Suppressor macrophage (primary cell): ENCODE measurements around the gene PDE6A.

Experiments used
- DNase-seq, 4 experiments: peaks; one replicate each; pipeline ENCODE4 v3.0.0-alpha.2; 2020 to 2022
- total RNA-seq, 17 experiments: gene quantifications; one replicate each; lab custom pipeline; 2026; ENCODE audit warnings: mixed read lengths in 6 of 17, inconsistent platforms in 3 of 17; lab: John Stamatoyannopoulos, UW

PDE6A gene
- total RNA-seq = 0 to 3.5 (median 0) reads per million in 17 experiments

DNA sequence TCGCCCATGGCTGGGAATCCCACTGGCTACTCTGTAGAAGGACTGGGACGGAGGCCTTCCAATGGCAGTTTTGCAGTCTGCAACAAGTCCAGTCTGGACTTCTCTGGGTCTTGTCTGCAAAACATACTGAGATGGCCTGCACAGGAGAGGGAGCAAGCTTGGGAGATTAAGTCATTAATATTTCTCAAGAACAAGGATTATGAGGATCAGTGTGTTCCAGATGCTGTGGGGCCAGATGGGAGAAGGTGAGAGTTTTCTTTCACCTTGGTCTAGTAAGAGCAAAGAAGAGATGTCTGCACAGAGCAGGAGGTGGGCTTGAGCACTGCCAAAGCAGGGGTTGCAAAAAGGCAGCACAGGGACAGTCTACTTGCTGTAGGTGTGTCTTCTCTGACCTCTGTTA lies at the start of gene PDE6A:
Gene PDE6A, minus strand, starts transcription at position 128 of the 400 bp plus-strand sequence. Its CDS starts 120 bp downstream, at position 8.
- DNase-seq = no peak

DNA sequence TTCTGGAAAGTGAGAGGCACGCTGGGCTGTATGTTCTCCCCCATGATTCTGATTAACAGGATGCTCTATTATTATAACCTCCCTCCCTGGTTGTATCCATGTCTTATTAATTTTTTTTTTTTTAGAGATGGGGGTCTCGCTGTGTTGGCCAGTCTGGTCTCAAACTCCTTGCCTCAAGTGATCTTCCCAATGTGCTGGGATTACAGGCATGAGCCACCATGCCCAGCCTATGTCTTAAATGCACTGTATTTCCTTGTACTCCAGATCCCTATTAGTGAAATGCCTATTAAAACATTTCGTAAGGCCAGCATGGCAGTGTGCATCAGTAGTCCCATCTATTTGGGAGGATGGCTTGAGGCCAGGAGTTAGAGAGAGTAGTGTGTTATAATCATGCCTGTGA lies 48.9 kb upstream of the PDE6A start:
- DNase-seq = no peak

DNA sequence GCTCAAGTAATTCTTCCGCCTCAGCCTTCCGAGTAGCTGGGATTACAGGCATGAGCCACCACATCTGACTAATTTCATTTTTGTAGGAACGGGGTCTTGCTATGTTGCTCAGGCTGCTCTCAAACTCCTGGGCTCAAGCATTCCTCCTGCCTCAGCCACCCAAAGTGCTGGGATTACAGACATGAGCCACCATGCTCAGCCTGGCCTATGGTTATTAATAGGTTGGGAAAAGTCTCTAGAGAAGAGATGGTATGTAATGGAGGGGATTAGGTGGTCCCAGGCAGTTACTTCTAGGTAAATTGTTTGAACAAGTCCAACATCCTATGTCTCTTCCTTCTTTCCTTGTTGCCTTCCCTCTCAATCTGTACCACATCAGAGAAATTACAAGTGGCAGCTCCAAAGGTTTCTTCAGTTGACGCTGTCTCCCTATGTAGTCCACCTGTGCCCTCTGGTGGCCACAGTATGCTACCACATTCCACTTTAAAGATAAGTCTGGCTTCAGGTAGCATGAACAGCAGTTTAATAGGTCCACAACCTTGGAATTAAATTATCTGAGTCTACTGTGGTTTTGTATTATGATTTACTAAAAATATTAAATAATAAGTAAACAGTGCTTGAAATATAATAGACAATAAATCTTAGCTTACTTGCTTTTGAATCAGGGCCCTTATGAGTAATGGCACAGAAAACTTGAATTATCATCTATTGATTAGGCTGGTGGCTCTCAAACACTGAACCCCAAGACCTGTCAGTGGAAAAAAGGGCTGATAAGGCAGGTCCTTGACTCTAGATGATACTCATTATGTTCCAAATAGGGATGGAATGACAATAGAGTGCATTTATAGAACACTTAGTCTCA lies 46.2 kb upstream of the PDE6A start:
- peak; percentile 77 to 83 (median 79) for DNase-seq

DNA sequence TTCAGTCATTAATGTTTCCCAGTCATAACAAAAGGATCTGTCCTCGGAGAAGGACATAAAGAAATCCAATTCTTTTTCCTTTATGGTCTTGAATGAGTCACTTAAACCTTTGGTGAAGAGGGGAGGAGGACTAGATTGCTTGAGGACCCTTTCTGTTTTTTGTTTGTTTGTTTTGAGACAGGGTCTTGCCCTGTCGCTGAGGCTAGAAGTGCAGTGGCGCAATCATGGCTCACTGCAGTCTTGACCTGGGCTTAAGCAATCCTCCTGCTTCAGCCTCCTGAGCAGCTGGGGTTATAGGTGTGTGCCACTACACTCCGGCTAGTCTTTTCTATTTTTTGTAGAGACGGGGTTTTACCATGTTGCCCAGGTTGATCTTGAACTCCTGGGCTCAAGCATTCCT lies 43.5 kb upstream of the PDE6A start:
- DNase-seq = no peak

DNA sequence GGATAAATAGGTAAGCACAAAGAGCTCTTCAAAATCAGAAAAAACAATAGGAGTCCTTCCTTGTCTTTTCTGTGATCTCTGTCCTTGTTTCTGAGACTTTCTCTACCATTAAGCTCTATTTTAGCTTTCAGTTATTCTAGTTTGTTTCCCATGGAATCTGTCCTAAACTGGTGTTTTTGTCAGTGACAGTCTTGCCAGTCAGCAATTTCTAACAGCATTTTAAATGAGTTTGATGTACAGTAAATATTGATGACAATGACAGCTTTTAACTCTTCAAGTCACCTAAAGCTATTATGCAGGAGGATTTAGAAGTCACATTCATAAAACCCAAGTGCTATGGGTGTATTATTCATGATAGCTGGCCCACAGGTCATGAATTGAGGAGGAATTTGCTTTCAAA lies 37.9 kb upstream of the PDE6A start:
- DNase-seq = no peak

DNA sequence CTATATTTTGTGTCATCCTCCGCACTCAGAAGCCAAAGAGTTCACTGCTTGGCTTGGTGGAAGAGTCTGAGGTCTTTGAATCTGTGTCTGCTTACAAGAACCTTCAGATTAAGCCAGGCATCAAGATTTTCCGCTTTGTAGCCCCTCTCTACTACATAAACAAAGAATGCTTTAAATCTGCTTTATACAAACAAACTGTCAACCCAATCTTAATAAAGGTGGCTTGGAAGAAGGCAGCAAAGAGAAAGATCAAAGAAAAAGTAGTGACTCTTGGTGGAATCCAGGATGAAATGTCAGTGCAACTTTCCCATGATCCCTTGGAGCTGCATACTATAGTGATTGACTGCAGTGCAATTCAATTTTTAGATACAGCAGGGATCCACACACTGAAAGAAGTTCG lies 36.6 kb upstream of the PDE6A start:
- no peak for DNase-seq

DNA sequence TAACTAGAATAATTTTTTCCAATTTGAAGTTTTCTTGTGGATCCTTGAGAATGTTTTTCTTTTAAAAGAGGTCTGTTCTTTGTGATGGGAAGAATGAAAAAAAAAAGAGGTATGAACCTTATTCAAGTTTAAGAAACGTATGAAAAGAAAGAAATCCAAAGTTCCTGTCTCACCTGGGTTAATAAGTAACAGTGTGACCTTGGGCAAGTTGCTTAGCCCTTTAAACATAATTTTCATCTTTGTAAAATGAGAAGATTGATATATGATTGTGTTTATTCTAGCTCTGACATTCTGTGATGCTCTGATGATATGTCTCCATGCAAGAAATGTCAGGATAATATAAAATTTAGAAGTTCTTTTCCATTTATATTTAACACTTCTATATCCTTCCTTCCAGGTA lies 35.3 kb upstream of the PDE6A start:
- no peak for DNase-seq

DNA sequence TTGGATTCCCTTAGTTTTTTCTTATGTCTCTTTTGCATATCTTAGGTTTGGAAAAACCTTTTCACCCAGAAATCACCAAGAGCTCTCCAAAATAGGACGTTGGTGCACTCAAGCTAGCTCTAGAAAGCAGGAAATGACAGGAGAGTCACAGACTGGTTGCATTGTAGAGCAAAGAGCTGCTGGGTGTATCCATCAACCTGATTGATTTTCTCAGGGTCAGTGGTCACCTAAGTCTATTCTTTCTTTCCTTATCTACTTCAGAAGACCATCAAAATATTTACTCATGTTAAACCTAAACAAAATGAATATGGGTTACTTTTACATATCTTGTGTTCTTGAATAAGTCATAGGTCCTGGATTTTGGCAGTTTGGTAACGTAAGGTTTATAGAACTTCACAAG lies 30.8 kb upstream of the PDE6A start:
- no peak for DNase-seq

DNA sequence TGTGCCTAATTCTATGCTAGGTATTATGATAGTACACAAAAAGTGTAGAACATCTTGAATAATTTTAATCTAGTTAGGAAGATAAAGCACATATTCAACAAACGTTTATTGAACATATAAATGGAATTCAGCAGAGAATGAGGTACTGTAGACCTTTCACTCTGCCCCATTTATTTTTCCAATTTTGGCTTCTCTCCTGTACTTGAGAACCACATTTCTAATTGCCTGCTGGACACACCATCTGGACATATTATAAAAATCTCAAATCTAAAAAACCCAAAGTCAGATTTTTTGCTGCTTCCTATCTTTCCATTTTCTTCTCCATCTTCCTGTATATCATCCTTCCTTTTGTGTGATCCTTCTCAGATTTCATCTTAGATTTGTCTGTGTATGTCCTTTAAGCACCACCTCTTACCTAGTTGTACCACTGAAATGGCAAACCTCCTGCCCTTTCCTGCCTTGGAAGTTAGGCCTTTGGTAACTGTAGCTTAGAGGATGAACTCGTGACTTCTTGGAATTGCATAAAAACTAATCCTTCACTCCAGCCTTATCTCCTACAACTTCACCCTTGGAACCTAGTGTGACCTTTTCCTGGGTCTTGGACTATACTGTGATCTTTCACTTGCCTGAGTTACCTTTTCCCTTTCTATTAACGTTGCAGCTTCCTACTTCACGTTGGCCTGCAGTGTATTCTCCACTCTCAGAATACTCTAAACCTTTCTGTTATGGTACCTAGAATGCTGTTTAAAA lies 24.8 kb upstream of the PDE6A start:
- DNase-seq = no peak

DNA sequence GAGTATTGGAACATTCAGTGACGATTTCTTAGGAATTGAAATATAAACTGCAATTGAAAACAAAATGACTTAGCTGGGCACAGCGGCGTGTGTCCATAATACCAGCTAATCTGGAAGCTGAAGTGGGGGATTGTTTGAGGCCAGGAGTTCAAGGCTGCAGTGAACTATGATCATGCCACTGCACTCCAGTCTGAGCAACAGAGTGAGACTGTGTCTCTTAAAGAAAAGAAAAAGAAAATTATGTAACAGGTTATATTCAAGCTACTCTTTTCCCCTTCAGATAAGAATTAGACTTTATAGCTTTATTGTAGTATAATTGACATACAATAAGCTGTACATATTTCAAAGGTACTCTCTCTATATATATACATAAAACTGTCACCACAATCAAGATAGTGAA lies 22.4 kb upstream of the PDE6A start:
- no peak for DNase-seq

DNA sequence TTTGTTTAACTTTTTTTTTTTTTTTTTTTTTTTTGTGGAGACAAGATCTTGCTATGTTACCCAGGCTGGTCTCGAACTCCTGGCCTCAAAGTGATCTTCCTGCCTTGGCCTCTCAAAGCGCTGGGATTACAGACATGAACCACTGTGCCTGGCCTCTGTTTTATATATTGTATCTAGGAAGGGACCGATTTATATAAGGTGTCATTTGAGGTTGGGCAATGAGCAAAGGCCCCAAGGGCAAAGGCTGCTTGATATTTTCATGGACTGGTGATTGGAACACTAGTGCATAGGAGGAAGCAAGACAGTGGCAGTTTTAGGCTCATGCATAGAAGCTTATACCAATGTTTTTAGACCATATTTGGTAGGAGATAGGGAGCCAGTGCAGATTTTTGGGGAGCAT lies 19.1 kb upstream of the PDE6A start:
- DNase-seq = no peak

DNA sequence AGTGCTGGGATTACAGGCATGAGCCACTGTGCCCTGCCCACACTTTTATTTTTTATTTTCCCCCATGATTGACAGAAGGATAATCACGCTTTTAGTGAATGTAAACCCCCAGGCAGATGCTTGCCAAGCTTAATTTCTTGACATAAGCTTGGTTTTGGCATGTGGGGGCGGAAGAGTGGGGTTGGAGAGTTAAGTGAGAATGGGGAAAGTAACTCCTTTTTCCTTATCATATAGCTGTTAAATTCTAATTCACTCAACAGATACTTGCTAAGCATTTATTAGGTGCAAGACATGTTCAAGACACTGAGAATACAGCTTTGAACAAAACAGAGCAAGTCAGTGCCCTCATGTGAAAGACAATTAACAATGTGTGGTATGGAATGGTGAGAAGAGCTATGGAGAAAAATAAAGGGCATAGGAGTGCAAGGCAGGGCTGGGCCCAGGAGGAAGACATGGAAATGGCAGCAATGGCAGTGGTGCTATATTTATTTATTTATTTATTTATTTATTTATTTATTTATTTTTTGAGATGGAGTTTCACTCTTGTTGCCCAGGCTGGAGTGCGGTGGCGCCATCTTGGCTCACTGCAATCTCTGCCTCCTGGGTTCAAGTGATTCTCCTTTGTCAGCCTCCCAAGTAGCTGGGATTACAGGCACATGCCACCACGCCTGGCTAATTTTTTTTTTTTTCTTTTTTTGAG lies 18.2 kb upstream of the PDE6A start:
- no peak for DNase-seq

DNA sequence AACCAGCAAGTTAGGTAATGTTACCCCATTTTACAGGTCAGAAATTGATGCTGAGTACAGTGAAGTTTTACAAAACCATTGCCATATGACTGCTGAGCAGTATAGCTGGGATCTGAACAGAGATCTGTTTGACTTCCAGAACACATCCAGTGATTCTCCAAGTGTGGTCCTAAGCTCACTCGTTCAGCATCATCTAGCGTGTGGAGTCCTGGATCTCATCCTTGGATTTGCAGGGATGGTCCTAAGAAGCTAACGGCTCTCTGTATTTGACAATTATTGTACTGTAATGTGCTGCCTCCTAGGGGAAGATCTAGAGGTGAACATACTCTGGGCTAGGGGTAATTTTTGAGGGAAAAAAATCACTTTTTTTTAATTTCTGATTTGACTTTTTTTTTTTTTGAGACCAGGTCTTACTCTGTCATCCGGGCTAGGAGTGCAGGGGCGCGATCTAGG lies 17.4 kb upstream of the PDE6A start:
- peak; percentile 11 to 41 (median 30) for DNase-seq

DNA sequence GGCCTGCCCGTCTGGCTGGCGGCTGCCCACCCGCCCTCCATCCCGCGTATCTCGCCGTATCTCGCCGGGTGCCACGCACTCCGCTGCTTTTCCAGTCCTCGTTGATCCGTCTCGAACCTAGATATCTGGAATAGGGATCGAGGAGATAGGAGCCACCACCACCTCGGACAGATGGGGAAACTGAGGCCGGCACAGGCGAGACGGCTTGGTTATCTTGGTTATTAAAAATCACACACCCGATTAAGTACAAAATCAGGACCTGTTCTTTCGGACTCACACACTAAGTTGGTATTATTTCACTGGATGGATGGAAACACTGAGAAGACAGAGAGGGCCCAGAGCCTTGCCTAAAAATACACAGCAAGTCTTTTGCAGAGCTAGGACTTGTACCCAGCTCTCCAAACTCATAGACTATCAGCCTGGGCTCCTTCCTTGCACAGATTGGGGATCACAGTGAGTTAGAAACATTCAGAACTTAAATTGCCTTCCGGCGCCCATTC lies 16.6 kb upstream of the PDE6A start:
- DNase-seq = no peak

DNA sequence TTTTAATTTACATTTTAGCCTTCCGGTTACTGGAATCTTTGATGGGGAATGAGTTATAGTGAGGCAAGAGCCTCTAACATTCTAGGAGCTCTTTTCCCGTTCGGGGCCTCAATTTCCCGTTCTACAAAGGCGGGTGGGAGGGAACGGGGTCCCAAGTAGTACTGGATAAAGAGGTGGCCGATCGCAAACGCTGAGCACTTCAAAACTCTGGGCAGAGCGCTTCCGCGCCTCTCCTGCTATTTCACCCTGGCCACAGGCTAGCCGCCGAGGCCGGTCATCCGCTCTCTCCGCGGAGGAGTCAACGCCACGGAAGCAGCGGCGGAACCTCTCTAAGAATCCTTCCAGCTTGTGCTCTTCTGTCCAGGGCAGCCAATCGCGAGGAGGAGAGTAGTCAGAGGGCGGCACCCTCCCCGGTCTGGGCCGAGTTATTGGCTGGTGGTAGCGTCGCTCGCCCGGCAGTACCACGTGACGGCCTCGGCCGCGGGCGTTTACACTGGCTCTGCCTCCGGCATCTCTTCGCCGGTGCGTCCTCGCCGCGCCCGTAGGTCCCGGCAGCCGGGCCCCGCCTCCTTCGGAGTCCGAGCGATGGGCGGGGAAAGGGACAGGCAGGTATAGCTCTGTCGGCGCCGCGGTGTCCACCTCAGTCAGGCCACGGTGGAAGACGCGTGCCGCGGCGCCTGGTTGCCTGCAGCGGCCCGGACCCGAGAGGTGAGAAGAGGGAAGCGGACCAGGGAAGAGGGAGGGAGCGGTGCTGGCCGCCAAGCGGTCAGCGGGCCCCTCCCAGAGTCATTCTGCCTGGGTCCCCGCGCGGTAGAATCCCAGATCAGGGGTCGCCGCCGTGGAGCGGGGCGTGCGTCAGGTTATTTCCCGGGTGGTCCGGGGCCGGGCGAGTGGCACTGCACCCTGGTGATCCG lies 15.9 kb upstream of the PDE6A start, which contains the start of gene SLC26A2:
Gene SLC26A2, plus strand, starts transcription at position 487 of the 914 bp plus-strand sequence. CDS start 16,895 bp downstream, outside the sequence.
- peak; percentile 98 to 99 (median 98) for DNase-seq

DNA sequence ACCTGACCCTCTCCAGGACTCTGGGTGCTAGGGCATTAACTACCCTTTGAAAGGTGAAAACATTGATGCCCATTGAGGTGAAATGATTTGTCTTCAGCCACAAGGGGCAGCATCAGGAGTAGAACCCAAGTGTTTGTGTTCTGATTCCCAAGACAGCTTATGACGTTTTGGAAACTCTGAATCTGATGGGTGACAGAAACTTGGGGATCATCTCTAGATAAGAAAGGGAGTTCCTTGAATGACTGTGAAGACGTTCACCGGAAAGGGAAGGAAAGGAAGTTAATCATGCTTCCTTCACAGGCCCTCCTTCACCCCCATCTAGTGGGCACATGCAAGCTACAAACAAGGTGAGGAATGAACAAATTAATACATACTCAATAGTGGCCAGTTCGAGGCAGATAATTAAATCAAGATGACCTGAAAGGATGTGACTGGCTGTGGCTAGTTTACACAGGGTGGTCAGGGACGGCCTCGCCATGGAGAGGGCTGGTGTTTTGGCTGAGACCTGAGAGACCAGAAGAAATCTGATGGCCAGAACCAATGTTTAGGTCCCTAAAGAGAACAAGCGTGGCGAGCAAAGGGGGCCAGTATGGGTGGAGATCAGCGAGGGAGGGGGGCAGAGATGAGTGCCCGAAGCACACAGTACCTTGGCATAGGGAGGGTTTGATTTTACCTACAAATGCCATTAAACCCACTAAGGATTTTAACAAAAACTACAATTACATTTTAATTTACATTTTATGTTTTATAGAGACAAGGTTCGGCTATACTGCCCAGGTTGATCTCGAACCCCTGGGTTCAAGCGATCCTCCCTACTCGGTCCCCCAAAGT lies 15.0 kb upstream of the PDE6A start:
- DNase-seq = peak; percentile 53 to 83 (median 59)

DNA sequence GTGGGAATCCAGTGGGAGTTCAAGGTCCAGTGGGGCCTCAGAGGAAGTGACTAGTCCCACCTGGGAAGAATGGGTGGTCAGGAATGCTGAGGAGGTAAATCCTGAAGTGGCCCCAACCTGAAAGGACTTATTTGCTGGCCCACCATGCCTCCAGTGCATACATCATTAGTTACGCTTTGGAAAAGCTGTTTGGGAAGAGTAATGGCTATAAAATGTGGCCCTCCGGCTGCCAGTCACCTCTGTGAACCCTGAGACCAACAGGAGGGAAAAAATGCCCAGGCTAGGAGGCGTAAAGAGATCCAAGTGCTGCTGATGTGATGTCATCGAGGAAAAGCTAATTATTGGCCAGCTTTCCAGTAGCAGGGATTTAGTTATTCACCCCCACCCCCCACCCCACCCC lies 13.3 kb upstream of the PDE6A start:
- DNase-seq = no peak

DNA sequence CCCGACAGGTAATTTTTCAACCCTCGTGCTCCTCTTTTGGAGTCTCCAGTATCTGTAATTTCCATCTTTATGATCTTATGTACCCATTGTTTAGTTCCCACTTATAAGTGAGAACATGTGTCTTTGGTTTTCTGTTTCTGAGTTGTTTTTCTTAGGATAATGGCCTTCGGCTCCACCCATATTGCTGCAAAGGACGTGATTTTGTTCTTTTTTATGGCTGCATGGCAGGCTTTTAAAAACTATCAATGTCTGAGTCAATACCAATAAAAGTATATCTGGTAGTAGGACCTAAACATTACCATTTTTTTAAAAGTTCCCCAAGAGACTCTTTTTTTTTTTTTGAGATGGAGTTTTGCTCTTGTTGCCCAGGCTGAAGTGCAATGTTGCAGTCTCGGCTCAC lies 12.1 kb upstream of the PDE6A start:
- no peak for DNase-seq

DNA sequence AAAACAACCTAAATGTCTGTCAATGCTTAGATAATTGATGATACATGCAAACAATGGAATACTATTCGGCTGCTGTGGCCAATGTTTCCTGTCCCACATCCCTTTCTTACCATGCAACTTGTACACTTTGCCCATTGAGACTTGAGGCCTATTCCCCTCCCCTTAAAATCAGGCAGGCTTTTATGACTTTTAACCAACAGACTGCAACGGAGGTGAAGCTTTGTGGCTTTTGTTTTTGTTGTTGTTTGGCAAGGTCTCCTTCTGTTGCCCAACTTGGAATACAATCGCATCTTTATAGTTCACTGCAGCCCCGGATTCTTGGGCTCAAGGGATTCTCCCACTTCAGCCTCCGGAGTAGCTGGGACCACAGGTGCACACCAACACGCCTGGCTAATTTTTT lies 10.2 kb upstream of the PDE6A start:
- DNase-seq = no peak

DNA sequence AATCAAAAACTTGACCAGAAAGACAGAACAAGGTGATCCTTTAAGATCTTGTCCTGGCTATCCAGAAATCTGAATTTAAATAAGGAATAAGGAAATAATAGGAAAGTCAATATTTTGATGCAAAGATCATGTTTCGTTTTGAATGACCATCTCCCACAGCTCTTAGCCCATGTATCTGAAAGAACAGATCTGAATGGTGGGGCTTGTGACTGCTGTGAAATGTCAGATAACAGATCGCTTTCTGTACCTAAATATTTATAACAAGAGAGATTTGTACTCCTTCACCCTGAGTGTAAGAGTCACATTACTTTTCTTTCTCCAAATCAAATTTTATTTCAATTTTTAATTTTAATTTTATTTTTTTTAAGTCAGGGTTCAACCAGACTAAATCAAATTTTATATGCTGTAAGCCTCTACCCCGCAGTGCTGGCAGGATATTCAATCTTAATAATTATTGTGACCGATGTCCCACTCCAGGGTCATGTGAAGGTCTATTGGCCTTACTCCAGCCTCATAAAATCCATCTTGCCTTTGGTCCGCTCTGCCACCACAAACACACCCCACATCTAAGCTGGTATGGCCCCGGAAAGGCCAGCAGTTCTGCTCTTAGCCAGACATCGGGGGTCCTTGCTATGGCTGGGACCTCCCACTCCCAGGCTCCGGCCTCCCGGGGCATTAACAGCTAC lies 9.0 kb upstream of the PDE6A start:
- DNase-seq = no peak
